GM21528 (cell line): ENCODE data around the gene KLK2.
"Not testable (repeated sequence)": the region's sequence is repeated elsewhere in the genome, so short reads cannot be mapped to it uniquely, and the experiment has no call there.

Source experiments
- ATAC-seq: cut with Tn5 transposase; IDR thresholded peaks from one replicate; pipeline ENCODE4 v1.9.1; 2021; ENCODE audit warnings: mild to moderate bottlenecking, moderate library complexity; ENCODE audit not compliant: unreplicated experiment, low FRiP score

Gene KLK2

DNA sequence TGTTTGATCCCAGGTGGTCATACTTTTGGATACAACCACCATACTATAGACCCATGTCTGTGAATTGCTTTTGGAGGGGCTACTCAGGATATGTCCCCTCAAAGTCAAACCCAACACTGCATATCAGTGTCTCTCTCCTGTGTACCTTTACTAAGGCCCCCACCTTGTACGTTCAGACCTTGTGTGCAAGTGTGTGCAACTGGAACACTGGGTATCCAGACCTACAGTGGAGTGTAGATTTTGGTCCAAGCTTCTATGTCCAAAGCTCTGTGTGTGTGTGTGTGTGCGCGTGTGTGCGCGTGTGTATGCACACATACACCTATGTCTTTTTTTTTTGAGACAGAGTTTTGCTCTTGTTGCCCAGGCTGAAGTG lies 18.0 kb downstream of the KLK2 start:
- ATAC-seq = no peak

DNA sequence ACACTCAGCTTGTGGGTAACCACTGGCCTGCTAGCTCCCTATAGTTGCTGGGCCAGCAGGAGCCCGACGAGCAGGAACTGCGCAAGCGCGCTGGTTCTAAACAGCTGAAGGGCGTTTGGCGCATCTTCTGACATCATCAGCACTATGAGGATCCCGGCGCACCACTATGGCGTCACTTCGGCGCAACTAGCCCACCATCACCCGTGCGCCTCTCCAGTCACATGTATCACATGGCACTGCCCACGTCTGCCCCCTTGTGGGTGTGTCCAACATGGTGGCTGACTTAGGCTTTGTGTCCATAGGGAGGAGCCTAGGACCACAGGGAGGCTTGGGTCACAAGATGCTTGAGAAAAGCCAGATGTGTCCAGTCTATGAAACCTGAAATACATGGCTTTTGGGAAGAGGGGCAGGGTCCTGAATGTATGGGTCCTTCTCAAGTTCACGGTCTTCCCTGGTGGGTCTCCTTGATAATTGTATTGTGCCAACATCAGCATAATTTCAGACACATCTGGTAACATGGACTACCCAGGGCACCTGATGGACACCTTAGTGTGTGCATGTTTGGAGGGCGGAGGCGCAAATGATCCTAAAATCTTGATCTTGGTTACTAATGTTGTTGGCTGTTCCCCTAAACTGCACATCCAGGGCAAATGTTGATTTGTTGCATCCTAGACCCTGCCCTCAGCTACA lies 20.0 kb downstream of the KLK2 start:
- ATAC-seq = no peak

DNA sequence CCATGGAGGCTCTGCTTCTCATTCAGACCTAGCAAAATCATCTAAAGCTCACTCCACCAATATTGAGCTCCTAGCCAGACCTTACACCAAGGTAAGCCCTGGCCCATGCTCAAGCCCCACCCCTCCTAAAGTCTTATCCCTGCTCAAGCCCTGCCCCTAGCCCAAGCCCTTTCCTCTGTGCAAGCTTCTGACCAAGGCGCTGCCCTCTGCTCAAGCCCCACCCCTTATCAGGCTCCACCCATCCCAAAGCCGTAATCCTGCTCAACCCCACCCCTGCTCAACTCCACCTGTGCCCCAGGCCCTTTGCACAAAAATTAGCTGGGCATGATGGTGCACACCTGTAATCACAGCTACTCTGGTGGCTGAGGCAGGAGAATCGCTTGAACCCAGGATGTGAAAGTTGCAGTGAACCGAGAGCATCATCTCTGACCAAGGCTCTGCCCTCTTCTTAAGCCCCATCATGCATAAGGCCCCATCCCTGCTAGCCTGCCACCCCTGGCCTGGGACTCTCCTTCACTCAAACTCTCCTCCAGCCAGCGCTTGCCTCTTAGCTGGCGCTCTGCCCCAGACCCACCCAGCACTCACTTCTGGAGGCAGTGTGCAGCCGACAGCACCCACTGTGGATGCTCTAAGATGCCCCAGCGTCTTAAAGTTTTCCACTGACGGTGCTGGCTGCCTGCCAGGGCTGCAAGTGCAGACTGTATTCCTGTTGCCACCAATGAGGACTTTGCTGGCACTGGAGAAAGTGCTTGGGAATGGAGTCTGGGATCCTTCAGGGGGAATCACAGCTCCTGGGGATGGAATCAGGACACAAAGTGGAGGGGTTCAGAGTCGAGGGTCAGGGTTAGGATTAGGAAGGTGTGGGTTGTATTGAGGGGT lies 21.5 kb downstream of the KLK2 start:
- no peak for ATAC-seq

DNA sequence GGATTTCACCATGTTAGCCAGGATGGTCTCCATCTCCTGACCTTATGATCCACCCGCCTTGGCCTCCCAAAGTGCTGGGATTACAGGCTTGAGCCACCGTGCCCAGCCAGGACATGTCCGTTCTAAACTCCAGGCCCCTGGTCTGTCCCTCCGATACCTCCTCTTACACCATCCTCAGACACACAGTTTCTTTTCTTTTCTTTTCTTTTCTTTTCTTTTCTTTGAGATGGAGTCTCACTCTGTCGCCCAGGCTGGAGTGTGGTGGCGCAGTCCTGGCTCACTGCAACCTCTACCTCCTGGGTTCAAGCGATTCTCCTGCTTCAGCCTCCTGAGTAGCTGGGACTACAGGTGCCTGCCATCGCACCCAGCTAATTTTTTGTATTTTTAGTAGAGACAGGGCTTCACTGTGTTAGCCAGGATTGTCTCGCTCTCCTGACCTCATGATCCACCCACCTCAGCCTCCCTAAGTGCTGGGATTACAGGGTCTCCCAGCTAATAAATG lies 22.9 kb downstream of the KLK2 start:
- not testable (repeated sequence) for ATAC-seq

DNA sequence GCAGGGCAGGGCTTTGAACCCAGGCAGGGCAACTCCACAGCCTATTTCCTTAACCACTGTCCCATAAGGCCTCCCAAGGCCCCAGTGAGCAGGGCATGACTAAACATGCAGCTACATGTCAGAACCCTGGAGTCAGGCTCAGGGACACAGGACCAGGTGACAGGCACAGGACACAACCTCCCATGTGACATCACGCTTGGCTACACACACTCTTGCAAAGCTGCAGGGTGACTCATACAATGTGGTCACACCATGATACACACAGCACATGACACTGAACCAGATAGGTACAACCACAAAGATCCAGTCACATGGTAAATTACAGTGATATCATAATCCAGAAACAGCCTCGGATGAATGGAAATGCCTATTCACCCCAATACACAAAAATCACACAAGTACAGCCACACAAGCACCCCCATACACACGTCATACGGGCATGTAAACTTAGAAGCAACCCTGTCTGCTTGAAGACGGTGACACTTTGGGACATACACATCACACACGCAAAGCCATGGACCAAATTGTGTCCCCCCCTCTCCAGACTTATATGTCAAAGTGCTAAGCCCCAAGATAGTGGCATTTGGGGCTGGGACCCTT lies 23.5 kb downstream of the KLK2 start:
- peak; percentile 73 for ATAC-seq

DNA sequence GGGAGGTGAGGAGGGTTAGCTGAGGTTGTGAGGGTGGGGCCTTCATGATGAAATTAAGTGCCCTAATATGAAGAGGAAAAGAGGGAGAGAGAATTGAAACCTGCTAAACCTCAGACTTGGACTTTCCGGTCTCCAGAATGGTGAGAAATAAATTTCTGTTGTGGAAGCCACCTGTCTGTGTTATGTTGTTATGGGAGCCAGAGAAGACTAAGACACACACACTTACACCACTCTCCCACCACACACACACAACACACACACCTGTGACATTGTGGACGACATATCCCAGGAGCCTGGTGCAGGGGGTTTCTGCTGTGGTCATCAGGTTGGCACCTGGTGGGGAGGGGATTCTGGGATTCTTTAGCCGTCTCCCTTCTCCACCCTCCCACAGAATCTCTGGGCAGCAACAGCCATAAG lies 24.0 kb downstream of the KLK2 start:
- ATAC-seq = peak; percentile 29

DNA sequence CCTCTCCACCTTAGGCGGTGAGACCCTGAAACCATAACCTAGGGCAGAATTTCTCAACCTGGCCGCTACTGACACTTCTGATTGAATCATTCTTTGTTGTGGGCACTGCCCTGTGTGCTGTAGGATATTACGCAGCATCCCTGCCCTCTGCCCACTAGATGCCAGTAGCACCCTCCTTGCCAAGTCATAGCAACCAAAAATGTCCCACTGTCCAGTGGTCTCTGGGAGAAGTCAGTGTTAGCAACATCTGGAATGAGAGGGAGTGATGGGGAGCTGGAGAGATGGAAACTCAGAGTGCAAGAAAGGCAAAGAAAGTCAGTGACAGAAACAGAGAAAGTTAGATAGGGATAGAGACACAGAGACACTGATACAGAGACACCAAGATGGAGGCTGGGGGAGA lies 24.4 kb downstream of the KLK2 start:
- no peak for ATAC-seq

DNA sequence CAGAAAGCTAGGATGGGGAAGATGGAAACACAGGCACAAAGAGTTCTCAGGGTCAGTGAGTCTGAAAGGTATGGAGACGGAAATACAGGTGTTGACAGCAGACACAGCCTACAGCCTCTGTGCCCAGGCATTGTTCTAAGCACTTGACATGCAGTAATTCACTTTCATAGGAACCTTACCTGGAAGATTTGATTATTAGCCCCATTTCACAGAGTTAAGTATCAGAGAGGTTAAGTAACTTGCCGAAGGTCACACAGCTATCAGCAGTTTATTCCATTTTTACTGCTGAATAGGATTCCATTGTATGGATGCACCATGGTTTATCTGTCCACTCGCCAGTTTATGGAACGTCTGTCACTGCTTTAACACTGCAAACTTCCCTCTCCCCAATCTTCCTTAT lies 24.8 kb downstream of the KLK2 start:
- ATAC-seq = no peak

DNA sequence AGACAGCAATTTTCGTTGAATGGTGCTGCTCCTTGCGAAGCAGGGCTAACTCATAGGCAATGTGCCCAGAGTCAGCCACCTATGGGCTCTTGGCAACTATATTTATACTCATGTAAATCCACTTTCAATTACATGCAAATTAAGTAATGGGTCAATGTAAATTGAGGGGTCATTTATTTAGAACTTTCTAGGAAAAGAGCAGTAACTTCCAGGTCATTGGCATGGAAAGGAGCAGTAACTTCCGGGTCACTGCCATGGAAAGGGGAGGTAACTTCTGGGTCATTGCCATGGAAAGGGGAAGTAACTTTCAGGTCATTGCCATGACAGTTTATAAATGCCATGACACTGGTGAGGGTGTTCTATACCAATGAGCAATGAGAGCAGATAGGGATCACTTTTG lies 26.3 kb downstream of the KLK2 start:
- ATAC-seq = no peak

DNA sequence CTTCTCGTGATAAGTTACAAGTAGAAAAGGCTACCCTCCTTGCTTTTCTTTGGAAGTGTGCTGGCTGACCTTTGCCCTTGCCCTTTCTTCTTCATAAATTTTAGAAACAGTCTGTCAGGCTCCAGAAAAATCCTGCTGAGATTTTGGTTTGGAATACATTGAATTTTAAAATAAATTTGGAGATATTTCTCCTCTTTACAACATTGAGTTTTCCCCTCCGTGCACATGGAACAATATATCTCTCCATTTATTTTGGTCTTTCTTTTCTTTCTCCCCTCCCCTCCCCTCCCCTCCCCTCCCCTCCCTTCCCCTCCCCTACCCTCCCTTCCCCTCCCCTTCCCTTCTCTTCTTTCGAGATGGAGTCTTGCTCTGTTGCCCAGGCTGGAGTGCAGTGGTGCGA lies 29.4 kb downstream of the KLK2 start:
- no peak for ATAC-seq

DNA sequence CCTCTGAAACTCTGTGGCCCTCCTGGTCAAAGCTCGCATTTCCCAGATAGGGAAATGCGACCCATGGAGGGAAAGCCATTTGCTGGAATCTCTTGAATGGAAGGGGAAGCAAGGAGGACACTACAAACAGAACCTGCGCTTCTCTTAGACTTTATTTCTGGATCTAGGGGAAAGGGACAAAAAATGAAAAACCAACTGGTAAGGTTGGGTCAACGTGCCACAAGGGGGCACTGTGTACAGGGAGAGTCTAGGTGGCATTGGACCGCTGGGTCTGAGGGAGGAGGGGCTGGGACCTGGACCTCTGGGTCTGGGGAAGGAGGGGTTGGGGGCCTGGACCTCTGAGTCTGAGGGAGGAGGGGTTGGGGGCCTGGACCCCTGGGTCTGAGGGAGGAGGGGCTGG lies 33.0 kb downstream of the KLK2 start:
- no peak for ATAC-seq

DNA sequence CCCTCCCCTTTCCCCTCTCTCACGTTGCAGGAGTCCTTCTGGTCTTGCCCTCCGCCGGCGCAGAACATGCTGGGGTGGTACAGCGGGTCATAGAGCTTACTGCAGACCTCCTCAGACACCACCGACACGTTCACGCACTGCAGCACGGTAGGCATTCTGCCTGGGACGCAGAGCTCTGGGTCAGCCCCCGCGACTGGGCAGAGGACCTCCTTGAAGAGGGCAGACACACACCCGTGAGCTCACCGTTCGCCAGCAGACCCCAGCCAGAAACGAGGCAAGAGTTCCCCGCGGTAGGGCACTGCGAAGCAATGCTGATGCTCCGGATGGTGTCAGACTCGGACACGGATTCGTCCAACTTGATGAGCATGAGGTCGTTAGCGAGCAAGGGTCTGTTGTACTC lies 35.1 kb downstream of the KLK2 start:
- ATAC-seq = no peak

DNA sequence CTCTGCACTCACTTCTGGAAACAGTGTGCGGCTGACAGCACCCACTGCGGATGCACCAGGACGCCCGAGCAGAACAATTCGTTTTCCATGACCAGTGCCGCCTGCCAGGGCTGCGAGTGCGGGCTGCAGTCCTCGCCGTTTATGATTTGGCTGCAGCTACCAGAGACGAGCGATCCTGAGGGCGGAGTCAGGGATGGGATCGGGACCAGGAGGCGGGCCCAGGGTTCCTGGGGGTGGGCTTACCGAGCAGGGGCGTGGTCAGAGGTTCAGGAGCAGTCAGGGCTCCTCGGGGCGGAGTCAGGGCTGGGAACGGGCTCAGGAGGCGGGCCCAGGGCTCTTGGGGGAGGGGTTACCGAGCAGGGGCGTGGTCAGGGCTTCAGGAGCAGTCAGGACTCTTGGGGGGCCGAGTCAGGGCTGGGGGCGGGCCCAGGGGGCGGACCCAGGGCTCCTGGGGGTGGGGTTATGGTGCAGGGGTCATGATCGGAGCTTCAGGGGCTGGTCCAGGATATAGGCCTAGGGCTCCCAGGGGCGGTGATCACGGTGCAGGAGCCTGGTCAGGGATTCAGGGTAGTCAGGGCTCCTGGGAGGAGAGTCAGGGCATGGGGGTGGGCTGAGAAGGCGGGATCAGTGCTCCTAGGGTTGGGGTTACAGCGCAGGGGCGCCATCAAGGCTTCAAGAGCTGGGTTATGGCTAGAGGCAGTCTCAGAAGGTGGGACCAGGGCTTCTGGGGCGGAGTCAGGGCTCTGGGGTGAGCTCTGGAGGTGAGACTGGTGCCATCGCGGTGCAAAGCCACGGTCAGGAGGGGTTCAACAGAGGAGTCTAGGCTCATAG lies 36.2 kb downstream of the KLK2 start:
- no peak for ATAC-seq

DNA sequence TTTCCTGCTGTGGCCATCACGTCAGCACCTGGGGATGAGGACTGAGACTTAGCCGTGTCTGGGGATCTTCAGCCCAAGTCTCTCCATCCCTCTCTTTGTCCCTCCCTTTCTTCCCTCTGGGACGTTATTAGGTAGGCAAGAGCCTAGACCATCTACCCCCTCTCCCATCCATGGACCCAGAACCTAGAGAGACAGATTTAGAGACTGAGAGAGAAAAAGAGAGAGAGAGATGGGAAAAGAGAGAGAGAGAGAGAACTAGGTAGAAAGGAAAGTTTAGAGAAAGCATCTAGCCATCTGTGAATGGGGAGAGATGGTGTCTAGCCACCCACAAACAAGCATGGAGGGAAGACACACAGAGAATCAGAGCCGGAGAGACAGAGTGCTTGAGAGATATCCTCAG lies 37.5 kb downstream of the KLK2 start:
- no peak for ATAC-seq

DNA sequence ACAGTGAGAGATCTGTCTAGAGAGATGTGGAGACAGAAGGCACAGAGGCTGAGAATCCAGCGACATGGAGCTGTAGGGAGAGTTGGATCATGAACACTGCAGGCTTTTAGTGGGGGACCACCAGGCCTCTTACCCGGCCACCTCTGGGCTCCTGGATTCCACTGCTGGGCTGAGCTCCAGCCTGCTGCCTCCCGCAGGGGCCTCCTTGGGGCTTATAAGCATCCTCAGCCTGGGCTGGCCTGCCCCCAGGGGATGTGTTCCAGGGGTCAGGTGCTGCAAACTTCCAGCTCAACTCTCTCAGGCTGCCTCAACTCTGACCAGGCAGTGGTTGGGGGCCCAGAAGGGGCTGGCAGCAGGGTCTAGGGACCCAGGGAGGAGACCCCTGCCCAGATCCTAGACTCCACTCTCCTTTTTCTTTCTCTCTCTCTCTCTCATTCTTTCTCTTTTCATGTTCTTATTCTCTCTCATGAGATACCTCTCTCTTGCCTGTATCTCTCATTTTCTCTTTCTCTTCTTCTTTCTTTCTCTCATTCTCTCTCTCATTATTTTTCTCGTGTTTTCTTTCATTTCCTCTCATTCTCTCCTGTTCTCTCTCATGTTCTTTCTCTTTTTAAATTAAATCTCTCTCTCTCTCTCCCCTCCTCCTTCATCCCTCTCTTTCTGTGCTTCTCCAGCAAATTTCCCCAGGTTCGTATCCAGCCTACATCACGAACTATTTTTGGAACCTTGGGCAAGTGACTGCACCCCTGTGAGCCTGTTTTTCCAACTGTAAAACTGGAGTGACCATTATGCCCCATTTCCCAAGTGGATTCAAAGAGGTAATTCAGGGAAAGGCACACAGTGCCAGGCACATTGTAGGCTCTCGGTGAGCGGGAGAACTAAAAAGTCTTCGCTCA lies 38.2 kb downstream of the KLK2 start, which contains the start of gene KLK4:
Gene KLK4, minus strand, starts transcription at position 190 of the 896 bp plus-strand sequence. CDS start 657 bp downstream, outside the sequence.
- no peak for ATAC-seq

DNA sequence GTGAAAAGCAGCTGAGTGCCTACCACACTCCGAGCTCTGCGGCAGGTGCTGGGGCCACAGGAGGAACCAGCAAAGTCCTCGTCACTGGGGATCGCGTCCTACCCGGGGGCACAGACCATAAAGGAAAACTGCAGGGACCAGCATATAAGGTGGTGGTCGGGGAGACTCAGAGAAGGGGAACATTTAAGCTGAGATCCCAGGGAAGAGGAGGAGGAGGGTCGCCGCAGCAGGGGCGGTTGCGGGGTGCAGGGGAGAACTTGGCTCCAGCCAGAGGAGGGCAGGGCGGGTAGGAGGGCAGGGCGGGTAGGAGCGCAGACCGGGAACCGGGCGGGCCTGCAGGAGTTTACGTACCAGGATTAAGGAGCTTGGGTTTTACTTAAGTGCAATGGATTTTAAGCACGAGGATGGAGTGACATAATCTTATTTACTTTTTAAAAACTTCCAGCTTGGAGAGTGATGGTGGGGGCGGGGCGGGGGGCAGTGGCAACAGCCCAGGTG lies 38.9 kb downstream of the KLK2 start:
- ATAC-seq = no peak

DNA sequence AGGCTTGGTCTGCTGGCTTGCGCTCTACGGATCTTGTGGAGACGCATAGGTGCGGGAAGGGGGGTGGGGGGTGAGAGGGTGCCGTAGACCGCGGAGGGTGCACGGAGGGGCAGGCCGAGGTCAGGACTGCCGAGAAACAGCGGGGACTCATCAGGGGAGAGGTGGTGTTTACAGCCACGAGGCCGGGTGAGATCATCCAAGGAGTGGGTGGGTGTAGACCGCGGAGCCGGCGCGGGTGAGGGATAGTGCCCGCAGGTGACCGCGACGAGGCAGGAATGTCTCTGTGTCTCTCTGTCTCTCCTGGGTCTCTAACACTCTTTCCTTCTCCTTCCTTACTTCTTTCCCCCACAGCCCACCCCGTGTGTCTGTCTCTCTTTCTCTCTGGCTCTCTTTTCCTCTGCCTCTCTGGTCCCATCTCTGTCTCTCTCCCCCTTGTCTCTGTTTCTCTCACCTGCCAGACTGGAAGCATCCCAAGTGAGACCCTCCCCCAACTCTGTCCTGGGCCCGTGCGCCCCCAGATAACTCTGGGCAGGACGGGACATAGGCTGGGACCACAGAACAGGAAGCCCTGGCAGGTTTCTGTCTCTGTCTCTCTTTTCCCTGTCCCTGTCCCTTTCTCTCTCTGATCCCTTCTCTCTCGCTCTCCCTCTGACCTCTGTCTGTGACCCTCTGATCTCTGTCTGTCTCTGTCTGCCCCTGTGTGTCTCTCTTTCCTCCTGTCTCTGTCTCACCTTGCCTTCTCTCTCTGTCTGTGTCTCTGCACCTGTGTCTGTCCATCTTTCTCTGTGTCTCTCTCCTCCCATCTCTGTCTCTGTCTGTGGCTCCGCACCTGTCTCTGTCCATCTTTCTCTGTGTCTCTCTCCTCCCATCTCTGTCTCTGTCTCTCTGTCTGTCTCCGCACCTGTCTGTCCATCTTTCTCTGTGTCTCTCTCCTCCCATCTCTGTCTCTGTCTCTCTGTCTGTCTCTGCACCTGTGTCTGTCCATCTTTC lies 39.8 kb downstream of the KLK2 start:
- no peak for ATAC-seq

DNA sequence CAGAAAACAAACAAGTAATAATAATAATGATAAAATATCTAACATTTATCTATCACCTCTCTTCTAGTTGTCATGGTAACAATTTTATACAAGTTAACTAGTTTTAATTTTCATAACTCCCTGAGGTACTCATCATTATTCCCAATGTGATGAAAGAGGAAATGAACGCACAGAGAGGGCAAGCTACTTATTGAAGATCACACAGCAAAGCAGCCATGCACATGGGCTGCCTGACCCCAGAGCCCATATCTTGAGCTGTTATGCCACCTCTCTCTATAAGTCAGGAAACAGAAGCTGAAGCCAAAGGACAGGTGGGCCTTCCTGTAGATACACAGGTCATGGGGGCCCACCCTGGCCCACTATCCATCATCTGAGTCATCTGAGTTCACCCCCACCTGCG lies 42.8 kb downstream of the KLK2 start:
- no peak for ATAC-seq
